IMR-90 (cell line): ENCODE data around the gene KIF5C. TPM values are rescaled to one million over a fixed set of nuclear protein-coding genes. Genes with fewer than 3 reads are reported as not detected.

Experiments used
- ATAC-seq: fragments of 200-7000 bp; cut with Tn5 transposase; 2 replicates; pipeline ENCODE4 v1.9.1; 2020; ENCODE audit warnings: low read depth, mild to moderate bottlenecking, moderate library complexity
- BruUV-seq: library from RNA; stranded (reverse); fragments of 400-500 nt; replicated peaks from 2 replicates; lab custom pipeline; 2021; lab: Mats Ljungman, UMichigan
- CTCF ChIA-PET: fragments of 300-600 bp; formaldehyde crosslinking; extraction: SDS; loops from one replicate; lab custom pipeline; 2021; ENCODE audit warnings: antibody characterized with exemption; lab: Yijun Ruan, JAX
- POLR2A ChIA-PET: fragments of 300-600 bp; sonication (Branson Sonifier 250); formaldehyde crosslinking; loops from one replicate; lab custom pipeline; 2022; ENCODE audit warnings: antibody characterized with exemption; ENCODE audit not compliant: unreplicated experiment; lab: Charles Lee
- DNase-seq: peaks from one replicate; pipeline ENCODE4 v3.0.0; 2013
- H2AFZ ChIP-seq: replicated peaks from 2 replicates; pipeline ENCODE3; 2013; ENCODE audit warnings: low read length, mild to moderate bottlenecking; ENCODE audit not compliant: poor library complexity
- H2AK5ac ChIP-seq: 2 replicates; pipeline ENCODE4 v1.6.1; 2013; ENCODE audit warnings: low read depth, low read length, inconsistent platforms
- H2AK9ac ChIP-seq: replicated peaks from 2 replicates; pipeline ENCODE3; 2013; ENCODE audit warnings: mild to moderate bottlenecking, low read depth, low read length, moderate library complexity; ENCODE audit not compliant: poor library complexity
- H2BK120ac ChIP-seq: 2 replicates; pipeline ENCODE4 v1.6.1; 2013; ENCODE audit warnings: low read depth, low read length, inconsistent platforms
- H2BK15ac ChIP-seq: 3 replicates; pipeline ENCODE4 v1.6.1; 2013; ENCODE audit warnings: low read depth, low read length, inconsistent platforms
- H2BK20ac ChIP-seq: 2 replicates; pipeline ENCODE4 v1.6.1; 2013; ENCODE audit warnings: low read depth, mild to moderate bottlenecking, inconsistent platforms, low read length, moderate library complexity
- H2BK5ac ChIP-seq: 2 replicates; pipeline ENCODE4 v1.6.1; 2013; ENCODE audit warnings: mild to moderate bottlenecking, low read depth, low read length, inconsistent platforms; ENCODE audit not compliant: poor library complexity, severe bottlenecking
- H3K14ac ChIP-seq: replicated peaks from 2 replicates; pipeline ENCODE4 v1.6.1; 2013; ENCODE audit warnings: low read depth, low read length, inconsistent platforms
- H3K18ac ChIP-seq: 2 replicates; pipeline ENCODE4 v1.6.1; 2013; ENCODE audit warnings: low read depth, low read length, control low read depth
- H3K23ac ChIP-seq: 2 replicates; pipeline ENCODE4 v1.6.1; 2013; ENCODE audit warnings: low read depth, low read length, inconsistent platforms
- H3K27ac ChIP-seq: 2 replicates; pipeline ENCODE4 v1.5.1; 2013; ENCODE audit warnings: mild to moderate bottlenecking, control low read depth, low read length; ENCODE audit not compliant: insufficient read depth
- H3K27me3 ChIP-seq: 2 replicates; pipeline ENCODE4 v1.6.1; 2013; ENCODE audit warnings: low read length; ENCODE audit not compliant: control insufficient read depth, insufficient read depth
- H3K36me3 ChIP-seq: 2 replicates; pipeline ENCODE4 v1.6.1; 2013; ENCODE audit warnings: low read length, mixed read lengths; ENCODE audit not compliant: control insufficient read depth, insufficient read depth
- H3K4ac ChIP-seq: 2 replicates; pipeline ENCODE4 v1.6.1; 2013; ENCODE audit warnings: low read depth, low read length, inconsistent platforms
- H3K4me1 ChIP-seq: 2 replicates; pipeline ENCODE4 v1.6.1; 2013; ENCODE audit warnings: low read length, mixed read lengths; ENCODE audit not compliant: control insufficient read depth, insufficient read depth
- H3K4me2 ChIP-seq: 2 replicates; pipeline ENCODE4 v1.6.1; 2013; ENCODE audit warnings: low read depth, mild to moderate bottlenecking, control low read depth, low read length, moderate library complexity
- H3K4me3 ChIP-seq: 2 replicates; pipeline ENCODE4 v1.5.1; 2013; ENCODE audit warnings: low read depth, mild to moderate bottlenecking, control low read depth, low read length, moderate library complexity; ENCODE audit not compliant: insufficient read depth
- H3K56ac ChIP-seq: 2 replicates; pipeline ENCODE4 v1.6.1; 2013; ENCODE audit warnings: low read length, inconsistent platforms; ENCODE audit not compliant: insufficient read depth; ENCODE audit errors: extremely low read depth
- H3K79me1 ChIP-seq, 2 experiments: 2 replicates each; pipeline ENCODE4 v1.6.1; 2013; ENCODE audit warnings: low read length in 2 of 2, inconsistent platforms in 1 of 2, low read depth in 1 of 2
- H3K9ac ChIP-seq: 2 replicates; pipeline ENCODE4 v1.6.1; 2013; ENCODE audit warnings: low read depth, low read length, control low read depth
- H3K9me1 ChIP-seq: 2 replicates; pipeline ENCODE4 v1.6.1; 2013; ENCODE audit warnings: low read length, inconsistent platforms; ENCODE audit not compliant: insufficient read depth
- H3K9me3 ChIP-seq: 2 replicates; pipeline ENCODE4 v1.6.1; 2013; ENCODE audit warnings: low read length; ENCODE audit not compliant: control insufficient read depth, insufficient read depth
- H4K20me1 ChIP-seq: 2 replicates; pipeline ENCODE4 v1.6.1; 2013; ENCODE audit warnings: low read length, inconsistent platforms; ENCODE audit not compliant: insufficient read depth
- H4K5ac ChIP-seq: 2 replicates; pipeline ENCODE4 v1.6.1; 2013; ENCODE audit warnings: mild to moderate bottlenecking, low read depth, low read length, control low read depth
- H4K8ac ChIP-seq, 2 experiments: 2 replicates each; pipeline ENCODE4 v1.6.1; 2013; ENCODE audit warnings: low read depth in 2 of 2, low read length in 2 of 2, control low read depth in 1 of 2, inconsistent platforms in 1 of 2
- H4K91ac ChIP-seq: 2 replicates; pipeline ENCODE4 v1.6.1; 2013; ENCODE audit warnings: low read depth, low read length, inconsistent platforms; ENCODE audit not compliant: insufficient read depth
- CHD1 ChIP-seq: IDR thresholded peaks from 2 replicates; pipeline ENCODE4 v1.6.1; 2012; ENCODE audit warnings: low read depth, low read length, improper control_type of control experiment
- MAZ ChIP-seq: IDR thresholded peaks from 2 replicates; pipeline ENCODE4 v1.6.1; 2012; ENCODE audit warnings: low read depth, mild to moderate bottlenecking, low read length, improper control_type of control experiment, moderate library complexity, borderline replicate concordance
- NFE2L2 ChIP-seq: fragments of 150-350 bp; IDR thresholded peaks from 2 replicates; pipeline ENCODE4 v1.6.1; 2016; ENCODE audit warnings: low read depth, mild to moderate bottlenecking, low read length
- RCOR1 ChIP-seq: IDR thresholded peaks from 2 replicates; pipeline ENCODE4 v1.6.1; 2012; ENCODE audit warnings: mild to moderate bottlenecking, low read length, improper control_type of control experiment; ENCODE audit not compliant: insufficient replicate concordance
- RFX5 ChIP-seq: IDR thresholded peaks from 2 replicates; pipeline ENCODE4 v1.8.0; 2012; ENCODE audit warnings: low read depth, mild to moderate bottlenecking, low read length, moderate library complexity
- SMC3 ChIP-seq: fragments of 150-350 bp; IDR thresholded peaks from 2 replicates; pipeline ENCODE4 v1.6.1; 2016; ENCODE audit warnings: low read depth, mild to moderate bottlenecking, antibody characterized with exemption, low read length, moderate library complexity
- WGBS, 2 experiments: methylation state at CpG; one replicate each; pipeline versions ENCODE4 v1.1.5 to v1.1.7; 2013; ENCODE audit warnings: missing lambda C conversion rate in 2 of 2; ENCODE audit not compliant: insufficient read length in 1 of 2; ENCODE audit errors: extremely low coverage in 2 of 2; 5-methylcytosine and 5-hydroxymethylcytosine counted together
- dilution Hi-C: fragments of 300-500 bp; cut with HindIII; formaldehyde crosslinking; loops from one replicate; pipeline ENCODE4 v1.14.3; 2018; ENCODE audit warnings: low sequenced_read_pairs; ENCODE audit not compliant: unreplicated experiment
- in situ Hi-C: fragments of 300-500 bp; cut with MboI; formaldehyde crosslinking; loops from 3 replicates; pipeline ENCODE4 v1.14.3; 2019; ENCODE audit warnings: low sequenced_read_pairs, inconsistent platforms, mixed read lengths
- intact Hi-C: fragments of 100-400 bp; cut with micrococcal nuclease; formaldehyde crosslinking; loops from 2 replicates; pipeline ENCODE4 v1.10.0; 2022
- polyA plus RNA-seq, 3 experiments: library from polyadenylated mRNA; depleted of rRNA; stranded (reverse); fragments of >200 nt; gene quantifications; 2 replicates each; pipeline ENCODE4 v1.2.3, GENCODE V29; 2012; ENCODE audit warnings: low replicate concordance in 1 of 3
- total RNA-seq: library from RNA; depleted of rRNA; stranded (reverse); fragments of >200 nt; gene quantifications from 2 replicates; pipeline ENCODE4 v1.2.3, GENCODE V29; 2012

The KIF5C gene
- total and polyA plus RNA-seq, 2 of the 4 experiments (the other 2 are of a cell fraction): 0.10 to 0.18 TPM

- Histone ChIP-seq H3K18ac (no peak overlapping the region), H2BK120ac (no peak overlapping the region), H4K91ac (no peak overlapping the region), H3K27me3 (peaks cover 2% of the 10 kb centered on the region; the same call in 1 of the 2 replicates), H3K79me1 (no peaks in the 10 kb centered on the region), H4K5ac (no peak overlapping the region), H3K4me3 (no peak overlapping the region), H2BK5ac (no peak overlapping the region), H2BK15ac (no peak overlapping the region), H4K8ac (no peak overlapping the region), H2AK9ac (no peak overlapping the region), H3K4me1 (no peaks in the 10 kb centered on the region), H3K9me3 (0 out of 2 replicates have a peak, but pooled peaks cover 2% of the 10 kb centered on the region), H3K23ac (no peak overlapping the region), H2BK20ac (no peak overlapping the region), H4K20me1 (no peaks in the 10 kb centered on the region), H3K9ac (no peak overlapping the region), H3K4me2 (no peak overlapping the region), H3K36me3 (no peaks in the 10 kb centered on the region), H2AFZ (no peak overlapping the region), H2AK5ac (no peak overlapping the region), H3K27ac (no peak overlapping the region), H3K4ac (no peak overlapping the region), H3K14ac (no peak overlapping the region), H3K9me1 (no peaks in the 10 kb centered on the region), H3K56ac (no peak overlapping the region)
- WGBS, 2 experiments: no CpG with 5 or more reads among the region's 1 CpG
- intact Hi-C loops (no loop called here), in situ Hi-C loops (no loop called here), dilution Hi-C loops (no loop called here)
- TF ChIP-seq CHD1: no peak
- no peak for TF ChIP-seq NFE2L2
- no peak for TF ChIP-seq SMC3
- no peak for TF ChIP-seq MAZ
- no peak for TF ChIP-seq RCOR1
- TF ChIP-seq RFX5: no peak
- BruUV-seq: no TSS peak
- no peak for ATAC-seq
- CTCF ChIA-PET: no interaction called here
- no peak for DNase-seq
- POLR2A ChIA-PET: no interaction called here
Observed at GRCh38 chr2:148920559-148920958, 45.5 kb downstream of the KIF5C start.
